HCT116 (cell line): ENCODE data around the gene VTI1A.

Experiments used
- EZH2 ChIP-seq: fragments of 200-600 bp; sonication (generic); IDR thresholded peaks from 2 replicates; pipeline ENCODE4 v1.6.1; 2017; ENCODE audit warnings: antibody characterized with exemption, mixed run types
- ZNF274 ChIP-seq: fragments of 200-500 bp; sonication (Bioruptor generic); IDR thresholded peaks from 2 replicates; pipeline ENCODE4 v1.6.1; 2014; ENCODE audit warnings: mild to moderate bottlenecking, low read depth, low read length, inconsistent platforms
- TF ChIP-seq, protein P1 (sequence below), 3 experiments: fragments of 200-600 bp in 1 of 3; sonication (generic) in 1 of 3; IDR thresholded peaks in 2 of 3; conservative IDR thresholded peaks in 1 of 3; 2 replicates each; pipeline ENCODE4 v1.5.1; 2012 to 2017; ENCODE audit warnings: low read depth in 2 of 3, low read length in 2 of 3, antibody characterized with exemption in 1 of 3, borderline replicate concordance in 1 of 3, control low read depth in 1 of 3, mild to moderate bottlenecking in 1 of 3, mixed read lengths in 1 of 3, mixed run types in 1 of 3, moderate library complexity in 1 of 3; ENCODE audit not compliant: insufficient read depth in 1 of 3
- TF ChIP-seq, protein P2 (sequence below): IDR thresholded peaks from 2 replicates; pipeline ENCODE4 v1.6.1; 2012

DNA sequence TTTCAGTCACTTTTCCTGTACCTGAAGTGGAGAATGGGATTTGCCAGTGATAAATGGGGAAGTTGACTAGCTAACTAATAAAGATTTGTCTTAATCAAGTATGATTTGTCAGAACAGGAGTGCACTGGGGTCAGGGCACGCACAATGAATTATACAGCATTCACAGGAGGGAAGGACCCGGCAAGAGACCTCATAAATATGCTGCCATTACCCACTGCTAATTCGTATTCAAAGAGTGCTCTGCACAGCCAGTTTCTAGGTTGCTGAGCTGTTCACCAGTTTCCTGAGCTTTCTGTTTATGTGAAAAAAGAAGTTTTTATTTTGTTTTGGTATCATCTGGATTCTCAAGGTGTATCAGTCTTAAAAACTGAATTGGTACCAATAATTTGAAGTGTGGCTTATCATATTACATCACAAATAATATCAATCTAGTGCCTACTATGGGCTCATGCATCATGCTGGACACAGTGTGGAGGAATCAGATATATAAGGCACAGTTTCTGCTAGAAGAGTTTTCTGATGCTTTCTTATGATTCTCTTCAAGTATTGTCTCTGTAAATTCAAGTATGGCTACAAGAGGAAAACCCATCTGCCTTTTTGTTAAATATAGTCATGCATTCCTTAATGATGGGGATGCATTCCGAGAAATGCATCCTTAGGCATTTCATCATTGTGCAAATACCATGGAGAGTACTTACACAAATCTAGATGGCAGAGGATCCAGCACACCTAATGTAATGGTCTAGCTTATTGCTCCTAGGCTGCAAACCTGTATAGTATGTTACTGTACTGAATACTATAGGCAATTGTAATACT is 202.2 kb downstream of the VTI1A start:
- TF ChIP-seq, protein P1, sequence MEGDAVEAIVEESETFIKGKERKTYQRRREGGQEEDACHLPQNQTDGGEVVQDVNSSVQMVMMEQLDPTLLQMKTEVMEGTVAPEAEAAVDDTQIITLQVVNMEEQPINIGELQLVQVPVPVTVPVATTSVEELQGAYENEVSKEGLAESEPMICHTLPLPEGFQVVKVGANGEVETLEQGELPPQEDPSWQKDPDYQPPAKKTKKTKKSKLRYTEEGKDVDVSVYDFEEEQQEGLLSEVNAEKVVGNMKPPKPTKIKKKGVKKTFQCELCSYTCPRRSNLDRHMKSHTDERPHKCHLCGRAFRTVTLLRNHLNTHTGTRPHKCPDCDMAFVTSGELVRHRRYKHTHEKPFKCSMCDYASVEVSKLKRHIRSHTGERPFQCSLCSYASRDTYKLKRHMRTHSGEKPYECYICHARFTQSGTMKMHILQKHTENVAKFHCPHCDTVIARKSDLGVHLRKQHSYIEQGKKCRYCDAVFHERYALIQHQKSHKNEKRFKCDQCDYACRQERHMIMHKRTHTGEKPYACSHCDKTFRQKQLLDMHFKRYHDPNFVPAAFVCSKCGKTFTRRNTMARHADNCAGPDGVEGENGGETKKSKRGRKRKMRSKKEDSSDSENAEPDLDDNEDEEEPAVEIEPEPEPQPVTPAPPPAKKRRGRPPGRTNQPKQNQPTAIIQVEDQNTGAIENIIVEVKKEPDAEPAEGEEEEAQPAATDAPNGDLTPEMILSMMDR (IDR thresholded peaks at IDR 0.05 in 2 of 3, conservative IDR thresholded peaks at IDR 0.05 in 1 of 3; ENCODE audit: borderline replicate concordance in 1 of 3, insufficient read depth in 1 of 3, low read depth in 2 of 3, low read length in 2 of 3), result no peak
- TF ChIP-seq, protein P2, sequence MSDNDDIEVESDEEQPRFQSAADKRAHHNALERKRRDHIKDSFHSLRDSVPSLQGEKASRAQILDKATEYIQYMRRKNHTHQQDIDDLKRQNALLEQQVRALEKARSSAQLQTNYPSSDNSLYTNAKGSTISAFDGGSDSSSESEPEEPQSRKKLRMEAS, result no peak
- TF ChIP-seq EZH2 (no peak), ZNF274 (no peak)
